SK-N-SH (cell line): ENCODE data around the gene SMAD3.

Experiments used
- CTCF ChIP-seq: fragments of 200-600 bp; sonication (generic); IDR thresholded peaks from 2 replicates; pipeline ENCODE4 v1.6.1; 2017; ENCODE audit warnings: antibody characterized with exemption, mild to moderate bottlenecking, moderate library complexity
- NFIC ChIP-seq: IDR thresholded peaks from 2 replicates; pipeline ENCODE4 v1.4.0; 2012; ENCODE audit warnings: borderline replicate concordance
- POLR2AphosphoS5 ChIP-seq: IDR thresholded peaks from 2 replicates; pipeline ENCODE4 v1.6.1; 2012; ENCODE audit warnings: low read depth, low read length
- YY1 ChIP-seq: IDR thresholded peaks from 2 replicates; pipeline ENCODE4 v1.4.0; 2012; ENCODE audit warnings: low read depth, mild to moderate bottlenecking
- TF ChIP-seq, protein P1 (sequence below): IDR thresholded peaks from 2 replicates; pipeline ENCODE4 v1.4.0; 2012; ENCODE audit warnings: low read depth, borderline replicate concordance
- TF ChIP-seq, protein P2 (sequence below): IDR thresholded peaks from 2 replicates; pipeline ENCODE4 v1.4.0; 2012; ENCODE audit warnings: low read depth

- TF ChIP-seq CTCF = no peak
- no peak for TF ChIP-seq POLR2AphosphoS5
- TF ChIP-seq, protein P1, sequence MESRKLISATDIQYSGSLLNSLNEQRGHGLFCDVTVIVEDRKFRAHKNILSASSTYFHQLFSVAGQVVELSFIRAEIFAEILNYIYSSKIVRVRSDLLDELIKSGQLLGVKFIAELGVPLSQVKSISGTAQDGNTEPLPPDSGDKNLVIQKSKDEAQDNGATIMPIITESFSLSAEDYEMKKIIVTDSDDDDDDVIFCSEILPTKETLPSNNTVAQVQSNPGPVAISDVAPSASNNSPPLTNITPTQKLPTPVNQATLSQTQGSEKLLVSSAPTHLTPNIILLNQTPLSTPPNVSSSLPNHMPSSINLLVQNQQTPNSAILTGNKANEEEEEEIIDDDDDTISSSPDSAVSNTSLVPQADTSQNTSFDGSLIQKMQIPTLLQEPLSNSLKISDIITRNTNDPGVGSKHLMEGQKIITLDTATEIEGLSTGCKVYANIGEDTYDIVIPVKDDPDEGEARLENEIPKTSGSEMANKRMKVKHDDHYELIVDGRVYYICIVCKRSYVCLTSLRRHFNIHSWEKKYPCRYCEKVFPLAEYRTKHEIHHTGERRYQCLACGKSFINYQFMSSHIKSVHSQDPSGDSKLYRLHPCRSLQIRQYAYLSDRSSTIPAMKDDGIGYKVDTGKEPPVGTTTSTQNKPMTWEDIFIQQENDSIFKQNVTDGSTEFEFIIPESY = no peak
- TF ChIP-seq NFIC = no peak
- TF ChIP-seq, protein P2, sequence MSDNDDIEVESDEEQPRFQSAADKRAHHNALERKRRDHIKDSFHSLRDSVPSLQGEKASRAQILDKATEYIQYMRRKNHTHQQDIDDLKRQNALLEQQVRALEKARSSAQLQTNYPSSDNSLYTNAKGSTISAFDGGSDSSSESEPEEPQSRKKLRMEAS = no peak
- TF ChIP-seq YY1 = no peak
Measured at GRCh38 chr15:67232591-67232990, 167.2 kb downstream of the SMAD3 start.
